ENCODE results near the gene LY6G6D.
A peak's percentile ranks its signal among the peaks of the same experiment; 100 is the strongest.

LY6G6D gene

DNA sequence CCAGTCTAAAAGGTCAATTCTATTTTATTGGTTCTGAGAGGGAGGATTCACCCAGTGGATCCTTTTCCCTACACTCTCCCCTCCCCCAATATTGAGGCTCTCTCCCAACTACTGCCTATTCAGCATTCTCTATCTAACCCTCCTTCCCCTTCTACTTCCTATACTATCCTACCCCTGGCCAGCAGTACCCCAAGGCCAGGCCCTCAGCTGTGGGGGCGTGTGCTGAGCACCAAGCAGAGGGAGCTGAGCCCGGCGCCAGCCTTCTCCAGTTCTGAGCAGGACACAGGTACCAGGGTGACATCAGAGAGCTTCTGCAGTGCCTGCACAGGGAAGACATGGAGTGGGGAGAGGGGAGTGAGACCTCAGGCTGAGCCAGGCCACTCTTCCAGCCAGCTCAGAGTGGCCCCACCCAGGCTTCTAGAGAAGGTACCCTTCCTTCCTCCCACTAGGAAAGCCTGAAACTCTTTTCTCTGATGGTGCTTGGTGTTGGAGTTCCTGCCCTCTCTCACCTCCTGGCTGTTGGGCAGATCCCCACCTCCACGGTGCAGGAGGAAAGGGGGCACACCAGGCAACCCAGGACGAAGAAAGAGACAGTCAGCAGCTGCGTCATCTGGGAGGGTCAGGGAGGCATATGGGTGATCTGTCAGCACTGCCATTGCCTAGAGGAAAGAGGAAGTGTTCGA is 12.0 kb downstream of the LY6G6D start:
- H3K4me3 ChIP-seq (ENCODE audit: low read length) = no peak overlapping the region
- TF ChIP-seq, protein P1, sequence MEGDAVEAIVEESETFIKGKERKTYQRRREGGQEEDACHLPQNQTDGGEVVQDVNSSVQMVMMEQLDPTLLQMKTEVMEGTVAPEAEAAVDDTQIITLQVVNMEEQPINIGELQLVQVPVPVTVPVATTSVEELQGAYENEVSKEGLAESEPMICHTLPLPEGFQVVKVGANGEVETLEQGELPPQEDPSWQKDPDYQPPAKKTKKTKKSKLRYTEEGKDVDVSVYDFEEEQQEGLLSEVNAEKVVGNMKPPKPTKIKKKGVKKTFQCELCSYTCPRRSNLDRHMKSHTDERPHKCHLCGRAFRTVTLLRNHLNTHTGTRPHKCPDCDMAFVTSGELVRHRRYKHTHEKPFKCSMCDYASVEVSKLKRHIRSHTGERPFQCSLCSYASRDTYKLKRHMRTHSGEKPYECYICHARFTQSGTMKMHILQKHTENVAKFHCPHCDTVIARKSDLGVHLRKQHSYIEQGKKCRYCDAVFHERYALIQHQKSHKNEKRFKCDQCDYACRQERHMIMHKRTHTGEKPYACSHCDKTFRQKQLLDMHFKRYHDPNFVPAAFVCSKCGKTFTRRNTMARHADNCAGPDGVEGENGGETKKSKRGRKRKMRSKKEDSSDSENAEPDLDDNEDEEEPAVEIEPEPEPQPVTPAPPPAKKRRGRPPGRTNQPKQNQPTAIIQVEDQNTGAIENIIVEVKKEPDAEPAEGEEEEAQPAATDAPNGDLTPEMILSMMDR (conservative IDR thresholded peaks at IDR 0.05; ENCODE audit: low read depth, low read length) = no peak
- no peak for DNase-seq (ENCODE audit: low read depth)

- DNase-seq (ENCODE audit: low read depth) = no peak
- TF ChIP-seq, protein P1 (conservative IDR thresholded peaks at IDR 0.05; ENCODE audit: low read depth, low read length) = no peak
- H3K4me3 ChIP-seq (ENCODE audit: low read length) = peak overlapping the region; percentile 72
Observed at GRCh38 chr6:31727717-31728671, 12.8 kb downstream of the LY6G6D start.

DNA sequence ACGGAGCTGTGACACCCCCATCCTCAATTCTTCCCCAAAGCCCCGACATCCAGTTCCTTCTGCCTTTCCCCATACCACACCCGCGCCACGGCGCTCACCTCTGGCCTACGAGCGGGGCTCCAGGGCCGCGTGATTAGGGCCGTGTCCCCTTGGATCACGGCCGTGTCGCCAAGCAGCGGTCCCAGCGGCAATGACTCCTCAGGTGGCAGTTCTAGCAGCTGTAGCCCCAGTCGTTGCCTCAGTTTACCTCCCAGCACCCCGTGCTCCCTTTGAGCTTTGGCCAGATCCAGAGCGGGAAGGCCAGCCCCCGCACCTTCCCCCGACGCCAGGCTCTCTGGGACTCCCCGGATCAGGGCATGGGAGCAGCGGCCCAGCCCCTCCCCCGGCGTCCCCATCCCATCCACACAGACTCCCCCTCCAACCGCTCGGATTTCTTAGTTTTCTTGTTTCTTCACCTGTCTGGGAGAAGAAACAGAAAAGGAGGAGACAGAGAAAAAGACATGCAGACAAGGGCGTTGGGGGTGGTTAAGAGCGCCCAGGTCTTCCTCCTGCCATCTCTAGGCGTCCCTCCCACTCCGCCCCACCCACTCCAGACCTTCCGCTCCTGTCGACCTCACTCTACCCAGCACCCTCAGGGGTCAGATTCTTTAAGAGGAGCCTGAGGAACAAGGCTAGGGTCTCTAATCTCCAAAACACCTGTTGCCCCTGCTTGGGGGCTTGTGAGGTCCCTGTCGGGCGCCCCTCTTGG is 13.8 kb downstream of the LY6G6D start, which contains the start of gene DDAH2:
Gene DDAH2, minus strand, starts transcription at position 533 of the 748 bp plus-strand sequence. Its CDS starts 138 bp downstream, at position 395.
- no peak for DNase-seq (ENCODE audit: low read depth)
- TF ChIP-seq, protein P1 (conservative IDR thresholded peaks at IDR 0.05; ENCODE audit: low read depth, low read length) = peak; percentile 57
- H3K4me3 ChIP-seq (ENCODE audit: low read length) = peak within 1 kb of the TSS; percentile 72

GRCh38 chr6:31729515-31729978 is 14.4 kb downstream of the LY6G6D start:
- DNase-seq (ENCODE audit: low read depth) = no peak
- H3K4me3 ChIP-seq (ENCODE audit: low read length) = peak overlapping the region; percentile 72
- TF ChIP-seq, protein P1 (conservative IDR thresholded peaks at IDR 0.05; ENCODE audit: low read depth, low read length) = no peak

- TF ChIP-seq, protein P1 (conservative IDR thresholded peaks at IDR 0.05; ENCODE audit: low read depth, low read length) = no peak
- peak overlapping the region; percentile 72 for H3K4me3 ChIP-seq (ENCODE audit: low read length)
- no peak for DNase-seq (ENCODE audit: low read depth)
Observed at GRCh38 chr6:31729979-31730630, 15.0 kb downstream of the LY6G6D start.

DNA sequence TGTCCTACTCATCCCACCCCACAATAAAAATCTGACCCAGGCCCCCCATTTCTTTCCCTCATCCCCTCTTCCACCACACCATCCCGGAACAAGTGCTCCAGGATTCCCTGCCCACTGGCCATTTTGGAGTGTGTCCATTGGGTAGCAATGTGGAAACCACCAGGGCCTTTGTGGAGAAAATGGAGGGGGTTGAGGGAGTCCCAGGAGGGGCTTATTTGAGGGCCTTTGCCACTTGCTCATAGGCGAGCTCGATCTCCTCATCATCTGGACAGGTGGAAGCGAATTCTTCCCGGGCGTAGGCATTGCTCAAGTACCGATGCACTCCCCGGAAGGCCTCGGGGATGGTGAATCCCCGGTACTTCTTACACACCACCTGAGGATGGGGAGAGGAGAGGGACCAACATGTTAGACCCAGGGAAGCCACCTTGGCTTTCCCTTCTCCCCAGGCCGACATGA is 15.5 kb downstream of the LY6G6D start:
- H3K4me3 ChIP-seq (ENCODE audit: low read length) = peak overlapping the region; percentile 72
- TF ChIP-seq, protein P1 (conservative IDR thresholded peaks at IDR 0.05; ENCODE audit: low read depth, low read length) = no peak
- no peak for DNase-seq (ENCODE audit: low read depth)
